ENCODE data around the gene SLC40A1. TPM values are rescaled to one million over a fixed set of nuclear protein-coding genes. Genes with fewer than 3 reads are reported as not detected.

Gene SLC40A1
- total RNA-seq, 6 experiments from 2014 or later: not detected

- H3K4me1 Mint-ChIP-seq (ENCODE audit: low read depth): peaks cover 8% of the 10 kb centered on the region
- DNase-seq: no peak
- no peaks in the 10 kb centered on the region for H3K36me3 Mint-ChIP-seq (ENCODE audit: low read depth)
- no peak overlapping the region for H3K4me3 Mint-ChIP-seq
- TF ChIP-seq, protein P1, sequence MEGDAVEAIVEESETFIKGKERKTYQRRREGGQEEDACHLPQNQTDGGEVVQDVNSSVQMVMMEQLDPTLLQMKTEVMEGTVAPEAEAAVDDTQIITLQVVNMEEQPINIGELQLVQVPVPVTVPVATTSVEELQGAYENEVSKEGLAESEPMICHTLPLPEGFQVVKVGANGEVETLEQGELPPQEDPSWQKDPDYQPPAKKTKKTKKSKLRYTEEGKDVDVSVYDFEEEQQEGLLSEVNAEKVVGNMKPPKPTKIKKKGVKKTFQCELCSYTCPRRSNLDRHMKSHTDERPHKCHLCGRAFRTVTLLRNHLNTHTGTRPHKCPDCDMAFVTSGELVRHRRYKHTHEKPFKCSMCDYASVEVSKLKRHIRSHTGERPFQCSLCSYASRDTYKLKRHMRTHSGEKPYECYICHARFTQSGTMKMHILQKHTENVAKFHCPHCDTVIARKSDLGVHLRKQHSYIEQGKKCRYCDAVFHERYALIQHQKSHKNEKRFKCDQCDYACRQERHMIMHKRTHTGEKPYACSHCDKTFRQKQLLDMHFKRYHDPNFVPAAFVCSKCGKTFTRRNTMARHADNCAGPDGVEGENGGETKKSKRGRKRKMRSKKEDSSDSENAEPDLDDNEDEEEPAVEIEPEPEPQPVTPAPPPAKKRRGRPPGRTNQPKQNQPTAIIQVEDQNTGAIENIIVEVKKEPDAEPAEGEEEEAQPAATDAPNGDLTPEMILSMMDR (IDR thresholded peaks at IDR 0.05): no peak
- H3K27me3 Mint-ChIP-seq (ENCODE audit: insufficient read depth): peaks cover 21% of the 10 kb centered on the region
- H3K27ac Mint-ChIP-seq: no peak overlapping the region
- no peaks in the 10 kb centered on the region; the same call in 1 of the 2 replicates for H3K9me3 Mint-ChIP-seq
These were observed 14.5 kb downstream of the SLC40A1 start for GRCh38 chr2:189566046-189566445.

DNA sequence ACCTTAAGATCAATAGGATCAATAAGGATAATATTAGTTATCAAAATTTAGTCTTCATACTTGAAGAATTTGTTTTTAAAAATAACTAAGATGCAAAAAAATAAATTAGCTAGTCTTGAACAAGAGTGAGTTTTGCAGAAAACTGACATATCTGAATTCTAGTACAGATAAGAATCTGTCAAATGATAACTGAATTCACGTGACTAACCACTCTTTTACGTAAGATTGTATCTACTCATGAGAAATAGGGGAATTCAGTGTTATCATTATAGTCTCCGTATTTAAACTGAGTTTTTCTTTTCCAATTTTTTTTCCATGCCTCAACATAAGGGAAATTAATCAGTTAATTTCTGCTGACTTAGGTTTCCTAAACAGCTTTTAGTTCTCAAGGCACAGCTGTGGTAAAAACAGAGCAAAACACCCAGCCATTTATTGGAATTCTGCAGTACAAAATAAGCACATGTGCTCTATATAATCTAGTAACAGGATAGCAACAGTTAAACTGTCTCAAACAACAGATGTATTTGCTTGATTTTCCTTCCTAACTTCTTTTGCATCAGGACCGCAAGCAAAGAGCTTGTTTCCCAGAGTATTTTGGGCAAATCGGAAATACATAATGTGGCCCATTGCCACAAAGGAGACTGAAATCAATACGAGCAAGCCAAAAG lies 19.1 kb downstream of the SLC40A1 start:
- no peak overlapping the region for H3K4me3 Mint-ChIP-seq

GRCh38 chr2:189560273-189560586 lies 20.4 kb downstream of the SLC40A1 start:
- Mint-ChIP-seq H3K27me3 (ENCODE audit: insufficient read depth) (peaks cover 18% of the 10 kb centered on the region), H3K4me3 (no peak overlapping the region), H3K36me3 (ENCODE audit: low read depth) (no peaks in the 10 kb centered on the region), H3K9me3 (no peaks in the 10 kb centered on the region; the same call in 1 of the 2 replicates), H3K4me1 (ENCODE audit: low read depth) (peaks cover 4% of the 10 kb centered on the region), H3K27ac (no peak overlapping the region)
- DNase-seq: no peak
- TF ChIP-seq, protein P1 (IDR thresholded peaks at IDR 0.05): no peak

More for the DNA sequence above, 19.1 kb downstream of the SLC40A1 start:
- TF ChIP-seq, protein P1 (IDR thresholded peaks at IDR 0.05): no peak
- no peaks in the 10 kb centered on the region for H3K4me1 Mint-ChIP-seq (ENCODE audit: low read depth)
- no peak overlapping the region for H3K27ac Mint-ChIP-seq
- no peak for DNase-seq
- H3K27me3 Mint-ChIP-seq (ENCODE audit: insufficient read depth): peaks cover 20% of the 10 kb centered on the region
- no peaks in the 10 kb centered on the region; the same call in 1 of the 2 replicates for H3K9me3 Mint-ChIP-seq
- no peaks in the 10 kb centered on the region for H3K36me3 Mint-ChIP-seq (ENCODE audit: low read depth)

DNA sequence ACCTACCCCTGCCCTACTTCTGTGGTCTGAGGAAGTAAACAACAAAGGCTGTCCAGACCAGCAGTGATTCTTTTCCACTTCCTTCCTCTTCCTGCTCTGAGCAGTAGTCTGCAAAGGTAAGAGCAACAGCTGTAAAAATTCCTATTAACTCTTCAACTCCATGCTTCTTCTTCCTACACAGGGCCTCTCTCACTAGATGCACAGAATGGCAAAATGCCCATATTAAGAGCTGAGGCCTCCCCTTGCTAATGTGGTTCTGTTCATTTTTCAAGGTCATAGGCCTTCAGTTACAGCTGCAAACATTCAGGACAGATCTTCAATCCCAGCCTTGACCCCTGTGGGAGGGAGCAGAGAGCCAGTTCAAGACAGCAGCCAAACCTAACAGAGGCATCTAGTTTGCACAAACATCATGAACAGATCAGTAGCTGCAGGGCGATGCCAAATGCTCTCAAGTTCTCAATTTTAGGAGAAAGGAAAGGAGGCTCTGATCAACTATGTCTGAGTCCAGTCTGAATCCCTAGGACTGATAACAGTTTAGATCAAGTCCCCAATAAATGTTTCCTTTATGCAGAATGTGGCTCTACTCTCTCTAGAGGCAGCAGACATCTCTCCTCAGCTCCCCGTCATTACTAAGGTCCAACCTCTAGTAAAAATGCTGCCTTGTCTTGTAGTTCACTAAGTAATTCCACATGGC lies 20.9 kb downstream of the SLC40A1 start:
- no peaks in the 10 kb centered on the region; the same call in 1 of the 2 replicates for H3K9me3 Mint-ChIP-seq
- H3K4me1 Mint-ChIP-seq (ENCODE audit: low read depth): peaks cover 7% of the 10 kb centered on the region
- peaks cover 20% of the 10 kb centered on the region for H3K27me3 Mint-ChIP-seq (ENCODE audit: insufficient read depth)
- no peak for DNase-seq
- H3K27ac Mint-ChIP-seq: no peak overlapping the region
- no peaks in the 10 kb centered on the region for H3K36me3 Mint-ChIP-seq (ENCODE audit: low read depth)
- TF ChIP-seq, protein P1 (IDR thresholded peaks at IDR 0.05): no peak
- H3K4me3 Mint-ChIP-seq: no peak overlapping the region

DNA sequence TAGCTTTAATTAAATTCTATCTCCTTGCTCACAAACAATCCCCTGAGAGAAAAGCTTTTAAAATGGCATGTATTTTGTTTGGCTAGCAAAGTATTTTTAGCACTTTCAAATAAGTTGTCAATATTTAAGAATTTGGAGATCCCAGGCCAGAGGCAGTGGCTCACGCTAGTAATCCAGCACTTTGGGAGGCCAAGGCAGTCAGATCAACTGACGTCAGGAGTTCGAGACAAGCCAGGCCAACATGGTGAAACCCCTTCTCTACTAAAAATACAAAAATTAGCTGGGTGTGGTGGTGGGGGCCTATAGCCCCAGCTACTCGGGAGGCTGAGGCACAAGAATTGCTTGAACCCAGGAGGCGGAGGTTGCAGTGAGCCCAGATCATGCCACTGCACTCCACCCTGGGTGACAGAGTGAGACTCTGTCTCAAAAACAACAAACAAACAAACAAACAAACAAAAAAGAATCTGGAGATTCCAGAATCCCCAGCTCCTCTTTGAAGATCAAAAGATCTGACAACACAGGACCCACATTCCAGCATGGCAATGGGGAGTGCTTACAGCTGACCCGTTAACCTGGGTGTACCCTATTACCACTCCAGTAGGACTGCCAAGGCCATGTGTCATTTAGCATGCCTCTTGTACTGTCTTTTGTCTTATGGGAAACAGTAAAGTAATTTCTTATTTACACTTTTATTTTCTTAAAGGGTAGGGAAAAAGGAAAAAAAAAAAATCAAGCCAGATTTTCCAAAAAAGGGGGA lies 21.9 kb downstream of the SLC40A1 start:
- Mint-ChIP-seq H3K4me3 (no peak overlapping the region), H3K4me1 (ENCODE audit: low read depth) (peaks cover 7% of the 10 kb centered on the region), H3K27me3 (ENCODE audit: insufficient read depth) (peaks cover 14% of the 10 kb centered on the region), H3K9me3 (no peaks in the 10 kb centered on the region), H3K36me3 (ENCODE audit: low read depth) (no peaks in the 10 kb centered on the region), H3K27ac (no peak overlapping the region)
- DNase-seq: no peak
- TF ChIP-seq, protein P1 (IDR thresholded peaks at IDR 0.05): no peak

Measured in HFFc6 (cell line).